Osteoblast (primary cell): ENCODE measurements around the gene HHAT. TPM values are rescaled to one million over a fixed set of nuclear protein-coding genes. Genes with fewer than 3 reads are reported as not detected.
A peak's percentile ranks its signal among the peaks of the same experiment; 100 is the strongest.

Experiments used
- DNase-seq: peaks from one replicate; pipeline ENCODE4 v3.0.0; 2011; ENCODE audit warnings: low spot score, mixed read lengths; ENCODE audit not compliant: insufficient read length; ENCODE audit errors: missing footprints
- H2AFZ ChIP-seq: 2 replicates; pipeline ENCODE4 v1.6.0; 2011; ENCODE audit warnings: mild to moderate bottlenecking, low read length
- H3K27ac ChIP-seq: 2 replicates; pipeline ENCODE4 v1.5.1; 2011; ENCODE audit warnings: mild to moderate bottlenecking, low read depth, low read length, moderate library complexity
- H3K27me3 ChIP-seq: 2 replicates; pipeline ENCODE4 v1.6.0; 2012; ENCODE audit warnings: mild to moderate bottlenecking, control low read depth, inconsistent platforms, low read length, moderate library complexity; ENCODE audit not compliant: insufficient read depth
- H3K36me3 ChIP-seq: 2 replicates; pipeline ENCODE4 v1.5.1; 2011; ENCODE audit warnings: mild to moderate bottlenecking, low read length, control low read depth, moderate library complexity; ENCODE audit not compliant: insufficient read depth
- H3K4me1 ChIP-seq: 2 replicates; pipeline ENCODE4 v1.5.1; 2011; ENCODE audit warnings: mild to moderate bottlenecking, low read length, control low read depth, moderate library complexity; ENCODE audit not compliant: insufficient read depth
- H3K4me2 ChIP-seq: 2 replicates; pipeline ENCODE4 v1.6.0; 2011; ENCODE audit warnings: mild to moderate bottlenecking, low read length; ENCODE audit not compliant: insufficient read depth
- H3K4me3 ChIP-seq: fragments of 200-600 bp; sonication (generic); 3 replicates; pipeline ENCODE4 v1.5.1; 2012; ENCODE audit warnings: mild to moderate bottlenecking, low read length, inconsistent platforms; ENCODE audit not compliant: insufficient read depth
- H3K79me2 ChIP-seq: 2 replicates; pipeline ENCODE4 v1.6.0; 2012; ENCODE audit warnings: mild to moderate bottlenecking, low read length, control low read depth, inconsistent platforms; ENCODE audit not compliant: insufficient read depth
- H3K9me3 ChIP-seq: 2 replicates; pipeline ENCODE4 v1.5.1; 2011; ENCODE audit warnings: low read depth, low read length, control low read depth
- H4K20me1 ChIP-seq: 2 replicates; pipeline ENCODE4 v1.6.0; 2012; ENCODE audit warnings: mild to moderate bottlenecking, low read length, control low read depth; ENCODE audit not compliant: insufficient read depth
- small RNA-seq: library from RNA; depleted of rRNA; stranded (forward); fragments of <200 nt; gene quantifications from one replicate; pipeline ENCODE3, GENCODE V24; 2012
- total RNA-seq: library from RNA; depleted of rRNA; stranded (reverse); fragments of >200 nt; gene quantifications from 2 replicates; pipeline ENCODE4 v1.2.3, GENCODE V29; 2012
- TF ChIP-seq, protein P1 (sequence below): IDR thresholded peaks from 2 replicates; pipeline ENCODE4 v1.5.1; 2011; ENCODE audit warnings: mild to moderate bottlenecking, low read depth, low read length, moderate library complexity; ENCODE audit errors: extremely low read depth

The HHAT gene
- total RNA-seq, 1 donor, result 5.1 TPM

DNA sequence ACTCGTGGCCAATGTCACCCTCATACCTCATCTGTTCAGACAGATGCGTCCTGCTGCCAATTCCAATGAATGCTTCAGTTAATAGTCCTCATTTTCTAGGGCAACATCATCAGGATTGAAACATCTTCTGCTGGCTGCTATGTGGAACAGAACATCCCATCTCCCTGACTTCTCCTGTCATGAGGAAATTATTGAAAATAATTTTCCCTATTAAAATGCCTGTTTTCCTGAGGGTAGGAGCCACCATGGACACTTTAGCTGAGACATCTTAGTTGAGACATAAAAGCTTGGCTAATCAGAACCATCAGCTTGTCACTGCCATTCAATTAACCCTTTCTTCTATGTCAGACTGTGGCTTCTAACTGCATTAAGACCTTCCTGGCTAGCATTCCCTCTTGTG is 396.1 kb downstream of the HHAT start:
- TF ChIP-seq, protein P1, sequence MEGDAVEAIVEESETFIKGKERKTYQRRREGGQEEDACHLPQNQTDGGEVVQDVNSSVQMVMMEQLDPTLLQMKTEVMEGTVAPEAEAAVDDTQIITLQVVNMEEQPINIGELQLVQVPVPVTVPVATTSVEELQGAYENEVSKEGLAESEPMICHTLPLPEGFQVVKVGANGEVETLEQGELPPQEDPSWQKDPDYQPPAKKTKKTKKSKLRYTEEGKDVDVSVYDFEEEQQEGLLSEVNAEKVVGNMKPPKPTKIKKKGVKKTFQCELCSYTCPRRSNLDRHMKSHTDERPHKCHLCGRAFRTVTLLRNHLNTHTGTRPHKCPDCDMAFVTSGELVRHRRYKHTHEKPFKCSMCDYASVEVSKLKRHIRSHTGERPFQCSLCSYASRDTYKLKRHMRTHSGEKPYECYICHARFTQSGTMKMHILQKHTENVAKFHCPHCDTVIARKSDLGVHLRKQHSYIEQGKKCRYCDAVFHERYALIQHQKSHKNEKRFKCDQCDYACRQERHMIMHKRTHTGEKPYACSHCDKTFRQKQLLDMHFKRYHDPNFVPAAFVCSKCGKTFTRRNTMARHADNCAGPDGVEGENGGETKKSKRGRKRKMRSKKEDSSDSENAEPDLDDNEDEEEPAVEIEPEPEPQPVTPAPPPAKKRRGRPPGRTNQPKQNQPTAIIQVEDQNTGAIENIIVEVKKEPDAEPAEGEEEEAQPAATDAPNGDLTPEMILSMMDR, result no peak
- H3K4me1 ChIP-seq, result no peaks in the 10 kb centered on the region
- no peaks in the 10 kb centered on the region for H3K9me3 ChIP-seq
- H3K4me3 ChIP-seq, result no peak overlapping the region
- no peak for DNase-seq
- no peak overlapping the region for H3K27ac ChIP-seq
- no peak overlapping the region for H2AFZ ChIP-seq
- peaks cover 3% of the 10 kb centered on the region for H4K20me1 ChIP-seq
- H3K4me2 ChIP-seq, result no peak overlapping the region
- H3K27me3 ChIP-seq, result no peaks in the 10 kb centered on the region
- H3K36me3 ChIP-seq, result no peaks in the 10 kb centered on the region
- H3K79me2 ChIP-seq, result no peaks in the 10 kb centered on the region

Small RNA genes within 50 kb of the gene (small RNA-seq; reads per million reads assigned to genes)
- gene RNU5A-8P, result 70.6 reads per million, percentile 97 among the genes with 10 or more reads in this experiment

Other genes starting within 250 kb of the HHAT start
- 2.9 and 8.0 TPM in 2 replicates for gene SERTAD4, start 96.1 kb upstream of the HHAT start, total RNA-seq